WTC11 (cell line): ENCODE measurements around the gene NID2. TPM values are rescaled to one million over a fixed set of nuclear protein-coding genes. Genes with fewer than 3 reads are reported as not detected.

ENCODE experiments used
- ATAC-seq: fragments of 200-7000 bp; cut with Tn5 transposase; 2 replicates; pipeline ENCODE4 v1.10.0; 2021; ENCODE audit warnings: mild to moderate bottlenecking, moderate library complexity
- CTCF ChIA-PET: fragments of 300-600 bp; sonication (Branson Sonifier 250); formaldehyde crosslinking; loops from one replicate; lab custom pipeline; 2021; ENCODE audit warnings: antibody characterized with exemption; lab: Charles Lee
- POLR2A ChIA-PET: fragments of 350-600 bp; sonication (Branson Sonifier 250); formaldehyde crosslinking; loops from one replicate; lab custom pipeline; 2021; ENCODE audit warnings: antibody characterized with exemption; lab: Charles Lee
- DNase-seq: peaks from one replicate; pipeline ENCODE4 v3.0.0; 2021; ENCODE audit warnings: low spot score
- H3K27ac Mint-ChIP-seq: 2 replicates; pipeline ENCODE4 v1.8.0; 2021; ENCODE audit warnings: mixed read lengths
- H3K27me3 Mint-ChIP-seq: 2 replicates; pipeline ENCODE4 v1.8.0; 2021; ENCODE audit warnings: low read depth, mild to moderate bottlenecking, moderate library complexity, mixed read lengths
- H3K36me3 Mint-ChIP-seq: 2 replicates; pipeline ENCODE4 v1.8.0; 2021; ENCODE audit warnings: mixed read lengths
- H3K4me1 Mint-ChIP-seq: 2 replicates; pipeline ENCODE4 v1.8.0; 2022; ENCODE audit warnings: mixed read lengths
- H3K4me3 Mint-ChIP-seq: 2 replicates; pipeline ENCODE4 v1.8.0; 2021; ENCODE audit warnings: mild to moderate bottlenecking, moderate library complexity, mixed read lengths
- H3K9me3 Mint-ChIP-seq: 2 replicates; pipeline ENCODE4 v1.8.0; 2021; ENCODE audit warnings: mixed read lengths
- FOXK1 ChIP-seq: sonication (generic); formaldehyde crosslinking; IDR thresholded peaks from 2 replicates; pipeline ENCODE4 v1.8.0; 2022; ENCODE audit warnings: mild to moderate bottlenecking, moderate library complexity, missing genetic modification reagents
- GABPB1 ChIP-seq: sonication (generic); formaldehyde crosslinking; IDR thresholded peaks from 2 replicates; pipeline ENCODE4 v1.8.1; 2023; ENCODE audit warnings: mild to moderate bottlenecking, missing genetic modification reagents
- KAT7 ChIP-seq: sonication (generic); formaldehyde crosslinking; IDR thresholded peaks from 2 replicates; pipeline ENCODE4 v1.8.1; 2023; ENCODE audit warnings: missing genetic modification reagents, mild to moderate bottlenecking, borderline replicate concordance
- MYBL2 ChIP-seq: sonication (generic); formaldehyde crosslinking; IDR thresholded peaks from 2 replicates; pipeline ENCODE4 v1.8.1; 2023; ENCODE audit warnings: mild to moderate bottlenecking, moderate library complexity, missing genetic modification reagents
- ZNF423 ChIP-seq: fragments of 250-450 bp; sonication (Bioruptor Pico); IDR thresholded peaks from 2 replicates; pipeline ENCODE4 v2.1.2; 2022; ENCODE audit warnings: mild to moderate bottlenecking, moderate library complexity
- total RNA-seq: library from RNA; stranded (reverse); gene quantifications from 3 replicates; pipeline ENCODE4 v1.2.3, GENCODE V29; 2021
- TF ChIP-seq, protein P1 (sequence below): sonication (generic); formaldehyde crosslinking; IDR thresholded peaks from 2 replicates; pipeline ENCODE4 v1.8.0; 2023; ENCODE audit warnings: missing genetic modification reagents, mild to moderate bottlenecking, borderline replicate concordance
- TF ChIP-seq, protein P2 (sequence below): sonication (generic); formaldehyde crosslinking; IDR thresholded peaks from 2 replicates; pipeline ENCODE4 v1.8.1; 2023; ENCODE audit warnings: mild to moderate bottlenecking, missing genetic modification reagents, borderline replicate concordance
- TF ChIP-seq, protein P3 (sequence below): sonication (generic); formaldehyde crosslinking; IDR thresholded peaks from 2 replicates; pipeline ENCODE4 v1.8.1; 2022; ENCODE audit warnings: low read depth, mild to moderate bottlenecking, moderate library complexity, missing genetic modification reagents, borderline replicate concordance
- TF ChIP-seq, protein P4 (sequence below): fragments of 250-450 bp; sonication (Bioruptor Pico); conservative IDR thresholded peaks from 2 replicates; pipeline ENCODE4 v1.9.0; 2021; ENCODE audit warnings: mild to moderate bottlenecking
- TF ChIP-seq, protein P5 (sequence below): sonication (generic); formaldehyde crosslinking; IDR thresholded peaks from 2 replicates; pipeline ENCODE4 v1.8.1; 2023; ENCODE audit warnings: mild to moderate bottlenecking, missing genetic modification reagents, moderate library complexity
- TF ChIP-seq, protein P6 (sequence below): sonication (generic); formaldehyde crosslinking; IDR thresholded peaks from 2 replicates; pipeline ENCODE4 v1.8.1; 2022; ENCODE audit warnings: mild to moderate bottlenecking, missing genetic modification reagents, moderate library complexity, borderline replicate concordance
- TF ChIP-seq, protein P7 (sequence below): sonication (generic); formaldehyde crosslinking; IDR thresholded peaks from 2 replicates; pipeline ENCODE4 v1.8.1; 2023; ENCODE audit warnings: mild to moderate bottlenecking, missing genetic modification reagents
- TF ChIP-seq, protein P8 (sequence below): sonication (generic); formaldehyde crosslinking; IDR thresholded peaks from 2 replicates; pipeline ENCODE4 v1.8.1; 2022; ENCODE audit warnings: mild to moderate bottlenecking, moderate library complexity, missing genetic modification reagents
- TF ChIP-seq, protein P9 (sequence below): sonication (generic); formaldehyde crosslinking; IDR thresholded peaks from 2 replicates; pipeline ENCODE4 v1.8.1; 2023; ENCODE audit warnings: mild to moderate bottlenecking, moderate library complexity, missing genetic modification reagents
- TF ChIP-seq, protein P10 (sequence below): sonication (generic); formaldehyde crosslinking; IDR thresholded peaks from 2 replicates; pipeline ENCODE4 v1.8.0; 2022; ENCODE audit warnings: mild to moderate bottlenecking, missing genetic modification reagents

NID2 gene
- total RNA-seq, 1 experiment from 2014 or later, result 5.4 TPM

DNA sequence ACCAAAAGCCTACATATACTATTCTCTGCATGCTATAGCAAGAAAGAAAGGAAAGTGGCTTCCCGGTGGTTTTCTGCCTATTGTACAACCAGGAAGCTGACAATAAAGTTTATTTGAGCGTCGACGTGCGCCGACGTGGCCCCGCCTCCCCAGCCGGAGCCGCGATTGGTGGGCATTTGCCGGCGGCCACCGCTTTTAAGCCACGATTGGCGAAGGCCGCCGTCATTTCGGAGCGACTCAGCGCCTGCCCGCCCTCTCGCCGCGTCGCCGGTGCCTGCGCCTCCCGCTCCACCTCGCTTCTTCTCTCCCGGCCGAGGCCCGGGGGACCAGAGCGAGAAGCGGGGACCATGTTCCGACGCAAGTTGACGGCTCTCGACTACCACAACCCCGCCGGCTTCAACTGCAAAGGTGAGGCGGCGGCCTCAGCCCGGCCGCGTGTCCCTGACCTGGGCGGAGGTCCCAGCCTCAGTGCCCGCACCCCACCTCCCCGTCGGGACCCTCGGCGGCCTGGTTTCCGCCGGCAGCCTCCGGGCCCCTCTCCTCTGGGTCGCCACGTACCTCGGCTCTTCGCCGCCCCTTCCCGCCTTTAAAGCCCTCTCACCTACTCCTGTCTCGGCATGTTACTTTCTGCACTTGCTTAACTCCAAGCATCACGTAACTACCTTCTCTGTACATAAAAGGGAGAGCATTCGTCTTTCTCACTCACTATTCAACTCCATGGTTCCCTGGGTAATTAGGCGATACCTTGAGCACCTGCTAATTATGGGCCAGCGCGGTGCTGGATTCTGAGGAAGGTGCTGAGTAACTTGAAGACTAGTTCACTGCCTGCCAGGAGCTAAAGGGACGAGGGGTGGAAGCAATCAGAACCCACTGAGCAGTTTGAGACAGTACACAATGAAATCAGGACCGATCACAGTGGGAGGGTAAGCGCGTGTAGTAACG, 79.3 kb downstream of the NID2 start, which contains the start of gene RTRAF:
Gene RTRAF (plus strand): TSS at position 254 of the 942 bp plus-strand sequence. CDS start 94 bp downstream, at position 348.
- DNase-seq (peak; percentile 89), ATAC-seq (peak; percentile 95)
- Mint-ChIP-seq H3K4me3 (peak within 1 kb of the TSS; percentile 93), H3K27ac (peak within 1 kb of the TSS; percentile 91), H3K4me1 (peaks cover 9% of the 10 kb centered on the region), H3K27me3 (peaks cover 4% of the 10 kb centered on the region), H3K9me3 (no peaks in the 10 kb centered on the region), H3K36me3 (peaks cover 25% of the 10 kb centered on the region)
- ChIA-PET CTCF (interaction anchor here (0.6 to 1.3 kb wide), 2 partner anchors 11 to 24 kb away, joined by 3 to 4 read pairs; no protein-coding TSS in a partner anchor), POLR2A (no interaction called here)
- TF ChIP-seq, protein P1, sequence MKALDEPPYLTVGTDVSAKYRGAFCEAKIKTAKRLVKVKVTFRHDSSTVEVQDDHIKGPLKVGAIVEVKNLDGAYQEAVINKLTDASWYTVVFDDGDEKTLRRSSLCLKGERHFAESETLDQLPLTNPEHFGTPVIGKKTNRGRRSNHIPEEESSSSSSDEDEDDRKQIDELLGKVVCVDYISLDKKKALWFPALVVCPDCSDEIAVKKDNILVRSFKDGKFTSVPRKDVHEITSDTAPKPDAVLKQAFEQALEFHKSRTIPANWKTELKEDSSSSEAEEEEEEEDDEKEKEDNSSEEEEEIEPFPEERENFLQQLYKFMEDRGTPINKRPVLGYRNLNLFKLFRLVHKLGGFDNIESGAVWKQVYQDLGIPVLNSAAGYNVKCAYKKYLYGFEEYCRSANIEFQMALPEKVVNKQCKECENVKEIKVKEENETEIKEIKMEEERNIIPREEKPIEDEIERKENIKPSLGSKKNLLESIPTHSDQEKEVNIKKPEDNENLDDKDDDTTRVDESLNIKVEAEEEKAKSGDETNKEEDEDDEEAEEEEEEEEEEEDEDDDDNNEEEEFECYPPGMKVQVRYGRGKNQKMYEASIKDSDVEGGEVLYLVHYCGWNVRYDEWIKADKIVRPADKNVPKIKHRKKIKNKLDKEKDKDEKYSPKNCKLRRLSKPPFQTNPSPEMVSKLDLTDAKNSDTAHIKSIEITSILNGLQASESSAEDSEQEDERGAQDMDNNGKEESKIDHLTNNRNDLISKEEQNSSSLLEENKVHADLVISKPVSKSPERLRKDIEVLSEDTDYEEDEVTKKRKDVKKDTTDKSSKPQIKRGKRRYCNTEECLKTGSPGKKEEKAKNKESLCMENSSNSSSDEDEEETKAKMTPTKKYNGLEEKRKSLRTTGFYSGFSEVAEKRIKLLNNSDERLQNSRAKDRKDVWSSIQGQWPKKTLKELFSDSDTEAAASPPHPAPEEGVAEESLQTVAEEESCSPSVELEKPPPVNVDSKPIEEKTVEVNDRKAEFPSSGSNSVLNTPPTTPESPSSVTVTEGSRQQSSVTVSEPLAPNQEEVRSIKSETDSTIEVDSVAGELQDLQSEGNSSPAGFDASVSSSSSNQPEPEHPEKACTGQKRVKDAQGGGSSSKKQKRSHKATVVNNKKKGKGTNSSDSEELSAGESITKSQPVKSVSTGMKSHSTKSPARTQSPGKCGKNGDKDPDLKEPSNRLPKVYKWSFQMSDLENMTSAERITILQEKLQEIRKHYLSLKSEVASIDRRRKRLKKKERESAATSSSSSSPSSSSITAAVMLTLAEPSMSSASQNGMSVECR (CRISPR knock-in tag), result peak; percentile 70; the same call in 1 of the 2 replicates
- TF ChIP-seq, protein P2, sequence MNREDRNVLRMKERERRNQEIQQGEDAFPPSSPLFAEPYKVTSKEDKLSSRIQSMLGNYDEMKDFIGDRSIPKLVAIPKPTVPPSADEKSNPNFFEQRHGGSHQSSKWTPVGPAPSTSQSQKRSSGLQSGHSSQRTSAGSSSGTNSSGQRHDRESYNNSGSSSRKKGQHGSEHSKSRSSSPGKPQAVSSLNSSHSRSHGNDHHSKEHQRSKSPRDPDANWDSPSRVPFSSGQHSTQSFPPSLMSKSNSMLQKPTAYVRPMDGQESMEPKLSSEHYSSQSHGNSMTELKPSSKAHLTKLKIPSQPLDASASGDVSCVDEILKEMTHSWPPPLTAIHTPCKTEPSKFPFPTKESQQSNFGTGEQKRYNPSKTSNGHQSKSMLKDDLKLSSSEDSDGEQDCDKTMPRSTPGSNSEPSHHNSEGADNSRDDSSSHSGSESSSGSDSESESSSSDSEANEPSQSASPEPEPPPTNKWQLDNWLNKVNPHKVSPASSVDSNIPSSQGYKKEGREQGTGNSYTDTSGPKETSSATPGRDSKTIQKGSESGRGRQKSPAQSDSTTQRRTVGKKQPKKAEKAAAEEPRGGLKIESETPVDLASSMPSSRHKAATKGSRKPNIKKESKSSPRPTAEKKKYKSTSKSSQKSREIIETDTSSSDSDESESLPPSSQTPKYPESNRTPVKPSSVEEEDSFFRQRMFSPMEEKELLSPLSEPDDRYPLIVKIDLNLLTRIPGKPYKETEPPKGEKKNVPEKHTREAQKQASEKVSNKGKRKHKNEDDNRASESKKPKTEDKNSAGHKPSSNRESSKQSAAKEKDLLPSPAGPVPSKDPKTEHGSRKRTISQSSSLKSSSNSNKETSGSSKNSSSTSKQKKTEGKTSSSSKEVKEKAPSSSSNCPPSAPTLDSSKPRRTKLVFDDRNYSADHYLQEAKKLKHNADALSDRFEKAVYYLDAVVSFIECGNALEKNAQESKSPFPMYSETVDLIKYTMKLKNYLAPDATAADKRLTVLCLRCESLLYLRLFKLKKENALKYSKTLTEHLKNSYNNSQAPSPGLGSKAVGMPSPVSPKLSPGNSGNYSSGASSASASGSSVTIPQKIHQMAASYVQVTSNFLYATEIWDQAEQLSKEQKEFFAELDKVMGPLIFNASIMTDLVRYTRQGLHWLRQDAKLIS, result no peak
- no peak for TF ChIP-seq GABPB1 (CRISPR knock-in tag)
- TF ChIP-seq, protein P3, sequence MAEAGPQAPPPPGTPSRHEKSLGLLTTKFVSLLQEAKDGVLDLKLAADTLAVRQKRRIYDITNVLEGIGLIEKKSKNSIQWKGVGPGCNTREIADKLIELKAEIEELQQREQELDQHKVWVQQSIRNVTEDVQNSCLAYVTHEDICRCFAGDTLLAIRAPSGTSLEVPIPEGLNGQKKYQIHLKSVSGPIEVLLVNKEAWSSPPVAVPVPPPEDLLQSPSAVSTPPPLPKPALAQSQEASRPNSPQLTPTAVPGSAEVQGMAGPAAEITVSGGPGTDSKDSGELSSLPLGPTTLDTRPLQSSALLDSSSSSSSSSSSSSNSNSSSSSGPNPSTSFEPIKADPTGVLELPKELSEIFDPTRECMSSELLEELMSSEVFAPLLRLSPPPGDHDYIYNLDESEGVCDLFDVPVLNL, result no peak
- peak; percentile 80 for TF ChIP-seq FOXK1 (CRISPR knock-in tag)
- TF ChIP-seq, protein P4, sequence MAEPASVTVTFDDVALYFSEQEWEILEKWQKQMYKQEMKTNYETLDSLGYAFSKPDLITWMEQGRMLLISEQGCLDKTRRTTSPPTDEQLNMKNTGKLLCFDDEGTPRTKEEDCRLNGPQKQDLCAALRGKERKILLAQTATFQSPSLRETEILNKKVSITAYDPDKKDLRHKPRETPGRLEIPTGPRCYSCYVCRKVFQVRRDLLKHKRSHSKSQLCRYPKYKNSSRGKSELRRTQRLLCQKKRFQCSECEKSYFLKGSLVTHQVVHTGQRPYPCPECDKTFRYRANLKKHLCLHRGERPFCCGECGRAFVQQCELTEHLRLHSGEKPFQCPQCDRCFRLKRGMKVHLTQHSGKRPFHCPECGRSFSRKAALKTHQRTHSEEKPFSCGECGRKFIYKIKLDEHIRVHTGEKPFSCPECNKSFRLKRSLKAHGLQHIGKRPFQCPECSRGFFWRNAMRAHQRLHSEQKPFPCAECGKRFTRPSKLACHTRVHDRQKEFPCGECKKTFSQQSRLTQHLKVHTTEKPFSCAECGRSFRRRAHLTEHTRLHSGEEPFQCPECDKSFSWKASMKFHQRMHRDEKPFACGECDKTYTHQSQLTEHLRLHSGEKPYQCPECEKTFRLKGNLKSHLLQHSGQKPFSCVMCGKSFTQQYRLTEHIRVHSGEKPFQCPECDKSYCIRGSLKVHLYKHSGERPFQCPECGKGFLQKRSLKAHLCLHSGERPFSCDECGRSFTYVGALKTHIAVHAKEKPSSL, result no peak
- TF ChIP-seq, protein P5, sequence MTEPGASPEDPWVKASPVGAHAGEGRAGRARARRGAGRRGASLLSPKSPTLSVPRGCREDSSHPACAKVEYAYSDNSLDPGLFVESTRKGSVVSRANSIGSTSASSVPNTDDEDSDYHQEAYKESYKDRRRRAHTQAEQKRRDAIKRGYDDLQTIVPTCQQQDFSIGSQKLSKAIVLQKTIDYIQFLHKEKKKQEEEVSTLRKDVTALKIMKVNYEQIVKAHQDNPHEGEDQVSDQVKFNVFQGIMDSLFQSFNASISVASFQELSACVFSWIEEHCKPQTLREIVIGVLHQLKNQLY (CRISPR knock-in tag), result no peak
- TF ChIP-seq, protein P6, sequence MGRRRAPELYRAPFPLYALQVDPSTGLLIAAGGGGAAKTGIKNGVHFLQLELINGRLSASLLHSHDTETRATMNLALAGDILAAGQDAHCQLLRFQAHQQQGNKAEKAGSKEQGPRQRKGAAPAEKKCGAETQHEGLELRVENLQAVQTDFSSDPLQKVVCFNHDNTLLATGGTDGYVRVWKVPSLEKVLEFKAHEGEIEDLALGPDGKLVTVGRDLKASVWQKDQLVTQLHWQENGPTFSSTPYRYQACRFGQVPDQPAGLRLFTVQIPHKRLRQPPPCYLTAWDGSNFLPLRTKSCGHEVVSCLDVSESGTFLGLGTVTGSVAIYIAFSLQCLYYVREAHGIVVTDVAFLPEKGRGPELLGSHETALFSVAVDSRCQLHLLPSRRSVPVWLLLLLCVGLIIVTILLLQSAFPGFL, result no peak
- TF ChIP-seq, protein P7, sequence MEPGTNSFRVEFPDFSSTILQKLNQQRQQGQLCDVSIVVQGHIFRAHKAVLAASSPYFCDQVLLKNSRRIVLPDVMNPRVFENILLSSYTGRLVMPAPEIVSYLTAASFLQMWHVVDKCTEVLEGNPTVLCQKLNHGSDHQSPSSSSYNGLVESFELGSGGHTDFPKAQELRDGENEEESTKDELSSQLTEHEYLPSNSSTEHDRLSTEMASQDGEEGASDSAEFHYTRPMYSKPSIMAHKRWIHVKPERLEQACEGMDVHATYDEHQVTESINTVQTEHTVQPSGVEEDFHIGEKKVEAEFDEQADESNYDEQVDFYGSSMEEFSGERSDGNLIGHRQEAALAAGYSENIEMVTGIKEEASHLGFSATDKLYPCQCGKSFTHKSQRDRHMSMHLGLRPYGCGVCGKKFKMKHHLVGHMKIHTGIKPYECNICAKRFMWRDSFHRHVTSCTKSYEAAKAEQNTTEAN (CRISPR knock-in tag), result no peak
- TF ChIP-seq, protein P8, sequence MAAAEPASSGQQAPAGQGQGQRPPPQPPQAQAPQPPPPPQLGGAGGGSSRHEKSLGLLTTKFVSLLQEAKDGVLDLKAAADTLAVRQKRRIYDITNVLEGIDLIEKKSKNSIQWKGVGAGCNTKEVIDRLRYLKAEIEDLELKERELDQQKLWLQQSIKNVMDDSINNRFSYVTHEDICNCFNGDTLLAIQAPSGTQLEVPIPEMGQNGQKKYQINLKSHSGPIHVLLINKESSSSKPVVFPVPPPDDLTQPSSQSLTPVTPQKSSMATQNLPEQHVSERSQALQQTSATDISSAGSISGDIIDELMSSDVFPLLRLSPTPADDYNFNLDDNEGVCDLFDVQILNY (CRISPR knock-in tag), result peak; percentile 76
- no peak for TF ChIP-seq ZNF423 (CRISPR knock-in tag)
- TF ChIP-seq KAT7 (CRISPR knock-in tag), result no peak
- peak; percentile 57; the same call in 1 of the 2 replicates for TF ChIP-seq MYBL2
- TF ChIP-seq, protein P9, sequence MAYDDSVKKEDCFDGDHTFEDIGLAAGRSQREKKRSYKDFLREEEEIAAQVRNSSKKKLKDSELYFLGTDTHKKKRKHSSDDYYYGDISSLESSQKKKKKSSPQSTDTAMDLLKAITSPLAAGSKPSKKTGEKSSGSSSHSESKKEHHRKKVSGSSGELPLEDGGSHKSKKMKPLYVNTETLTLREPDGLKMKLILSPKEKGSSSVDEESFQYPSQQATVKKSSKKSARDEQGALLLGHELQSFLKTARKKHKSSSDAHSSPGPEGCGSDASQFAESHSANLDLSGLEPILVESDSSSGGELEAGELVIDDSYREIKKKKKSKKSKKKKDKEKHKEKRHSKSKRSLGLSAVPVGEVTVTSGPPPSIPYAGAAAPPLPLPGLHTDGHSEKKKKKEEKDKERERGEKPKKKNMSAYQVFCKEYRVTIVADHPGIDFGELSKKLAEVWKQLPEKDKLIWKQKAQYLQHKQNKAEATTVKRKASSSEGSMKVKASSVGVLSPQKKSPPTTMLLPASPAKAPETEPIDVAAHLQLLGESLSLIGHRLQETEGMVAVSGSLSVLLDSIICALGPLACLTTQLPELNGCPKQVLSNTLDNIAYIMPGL (CRISPR knock-in tag), result peak; percentile 89; the same call in 1 of the 2 replicates
- TF ChIP-seq, protein P10, sequence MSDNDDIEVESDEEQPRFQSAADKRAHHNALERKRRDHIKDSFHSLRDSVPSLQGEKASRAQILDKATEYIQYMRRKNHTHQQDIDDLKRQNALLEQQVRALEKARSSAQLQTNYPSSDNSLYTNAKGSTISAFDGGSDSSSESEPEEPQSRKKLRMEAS (CRISPR knock-in tag), result peak; percentile 66
